ENCODE data around the gene ITGAD.

ITGAD gene

GRCh38 chr16:31393056-31393455 lies at the start of gene ITGAD:
Gene ITGAD (plus strand): TSS chr16:31393335. CDS start chr16:31393361, 26 bp downstream.
- no peak for DNase-seq

- no peak for DNase-seq
Measured at GRCh38 chr16:31344712-31345111, 48.4 kb upstream of the ITGAD start.

- DNase-seq: no peak
Measured at GRCh38 chr16:31347445-31347844, 45.7 kb upstream of the ITGAD start.

- DNase-seq: no peak
Measured at GRCh38 chr16:31348579-31348978, 44.6 kb upstream of the ITGAD start.

GRCh38 chr16:31350275-31351005 lies 42.7 kb upstream of the ITGAD start:
- DNase-seq: no peak

- no peak for DNase-seq
Measured at GRCh38 chr16:31351246-31351941, 41.7 kb upstream of the ITGAD start.

- DNase-seq: no peak
Measured at GRCh38 chr16:31351942-31352325, 41.2 kb upstream of the ITGAD start.

- no peak for DNase-seq
Measured at GRCh38 chr16:31352376-31353115, 40.6 kb upstream of the ITGAD start.

- no peak for DNase-seq
Measured at GRCh38 chr16:31354394-31355291, 38.5 kb upstream of the ITGAD start, which contains the start of gene ITGAX. Gene ITGAX (plus strand): TSS chr16:31355176. CDS start chr16:31355255, 79 bp downstream.

- no peak for DNase-seq
Measured at GRCh38 chr16:31355431-31356100, 37.6 kb upstream of the ITGAD start.

- no peak for DNase-seq
Measured at GRCh38 chr16:31356566-31357323, 36.4 kb upstream of the ITGAD start.

GRCh38 chr16:31357324-31358109 lies 35.6 kb upstream of the ITGAD start:
- no peak for DNase-seq

GRCh38 chr16:31360251-31360650 lies 32.9 kb upstream of the ITGAD start:
- DNase-seq: no peak

GRCh38 chr16:31361201-31362110 lies 31.7 kb upstream of the ITGAD start:
- no peak for DNase-seq

GRCh38 chr16:31362476-31363405 lies 30.4 kb upstream of the ITGAD start:
- DNase-seq: no peak

GRCh38 chr16:31363721-31364120 lies 29.4 kb upstream of the ITGAD start:
- DNase-seq: no peak

- no peak for DNase-seq
Measured at GRCh38 chr16:31364421-31364820, 28.7 kb upstream of the ITGAD start.
